Measurements from ENCODE around the gene PFKFB3.
A peak's percentile ranks its signal among the peaks of the same experiment; 100 is the strongest.

Gene PFKFB3

DNA sequence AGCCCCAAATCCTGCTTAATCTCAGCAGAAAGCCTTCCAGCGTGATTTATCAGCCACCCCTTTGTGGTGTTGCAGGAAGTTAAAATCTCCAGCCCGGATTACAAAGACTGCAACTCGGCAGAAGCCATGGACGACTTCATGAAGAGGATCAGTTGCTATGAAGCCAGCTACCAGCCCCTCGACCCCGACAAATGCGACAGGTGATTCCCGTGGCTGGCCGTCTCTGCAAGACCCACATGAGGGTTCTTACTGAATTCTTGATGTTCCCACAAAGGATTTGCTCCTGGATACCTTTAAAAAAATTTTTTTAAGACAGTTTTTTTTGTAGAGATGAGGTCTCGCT, 16.7 kb downstream of the PFKFB3 start:
- TF ChIP-seq, protein P1, sequence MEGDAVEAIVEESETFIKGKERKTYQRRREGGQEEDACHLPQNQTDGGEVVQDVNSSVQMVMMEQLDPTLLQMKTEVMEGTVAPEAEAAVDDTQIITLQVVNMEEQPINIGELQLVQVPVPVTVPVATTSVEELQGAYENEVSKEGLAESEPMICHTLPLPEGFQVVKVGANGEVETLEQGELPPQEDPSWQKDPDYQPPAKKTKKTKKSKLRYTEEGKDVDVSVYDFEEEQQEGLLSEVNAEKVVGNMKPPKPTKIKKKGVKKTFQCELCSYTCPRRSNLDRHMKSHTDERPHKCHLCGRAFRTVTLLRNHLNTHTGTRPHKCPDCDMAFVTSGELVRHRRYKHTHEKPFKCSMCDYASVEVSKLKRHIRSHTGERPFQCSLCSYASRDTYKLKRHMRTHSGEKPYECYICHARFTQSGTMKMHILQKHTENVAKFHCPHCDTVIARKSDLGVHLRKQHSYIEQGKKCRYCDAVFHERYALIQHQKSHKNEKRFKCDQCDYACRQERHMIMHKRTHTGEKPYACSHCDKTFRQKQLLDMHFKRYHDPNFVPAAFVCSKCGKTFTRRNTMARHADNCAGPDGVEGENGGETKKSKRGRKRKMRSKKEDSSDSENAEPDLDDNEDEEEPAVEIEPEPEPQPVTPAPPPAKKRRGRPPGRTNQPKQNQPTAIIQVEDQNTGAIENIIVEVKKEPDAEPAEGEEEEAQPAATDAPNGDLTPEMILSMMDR (conservative IDR thresholded peaks at IDR 0.05; ENCODE audit: low read depth, low read length), result no peak
- no peak overlapping the region for H3K4me3 ChIP-seq (ENCODE audit: low read depth, low read length)
- no peak for DNase-seq (ENCODE audit: low read depth)

DNA sequence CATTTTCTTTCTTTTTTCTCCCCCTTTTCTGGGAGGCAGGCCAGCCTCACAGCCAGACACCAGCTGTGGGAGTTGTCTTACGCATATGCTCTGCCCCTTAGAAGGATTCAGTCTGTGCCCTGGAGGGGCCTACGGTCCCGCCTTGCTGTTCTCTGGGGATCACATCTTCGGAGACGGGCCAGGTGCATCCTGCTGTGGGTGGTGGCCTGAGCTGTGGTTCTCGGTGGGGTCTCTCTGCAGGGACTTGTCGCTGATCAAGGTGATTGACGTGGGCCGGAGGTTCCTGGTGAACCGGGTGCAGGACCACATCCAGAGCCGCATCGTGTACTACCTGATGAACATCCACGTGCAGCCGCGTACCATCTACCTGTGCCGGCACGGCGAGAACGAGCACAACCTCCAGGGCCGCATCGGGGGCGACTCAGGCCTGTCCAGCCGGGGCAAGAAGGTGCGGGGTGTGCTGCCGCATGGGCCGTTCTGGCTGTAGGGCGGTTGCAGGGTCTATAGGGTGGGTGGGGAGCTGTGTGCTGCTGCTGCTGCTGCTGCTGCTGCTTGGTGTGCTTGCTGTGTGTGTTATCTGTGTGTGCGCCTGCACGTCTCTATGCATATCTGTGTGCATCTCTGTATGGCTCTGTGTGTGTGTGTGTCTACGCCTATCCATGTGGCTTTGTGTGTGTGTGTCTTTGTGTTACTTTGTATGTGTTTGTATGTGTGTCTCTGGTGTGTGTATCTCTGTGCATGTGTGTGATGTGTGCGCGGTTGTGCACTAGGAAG, 17.9 kb downstream of the PFKFB3 start:
- TF ChIP-seq, protein P1 (conservative IDR thresholded peaks at IDR 0.05; ENCODE audit: low read depth, low read length), result no peak
- DNase-seq (ENCODE audit: low read depth), result peak; percentile 42
- H3K4me3 ChIP-seq (ENCODE audit: low read depth, low read length), result no peak overlapping the region

DNA sequence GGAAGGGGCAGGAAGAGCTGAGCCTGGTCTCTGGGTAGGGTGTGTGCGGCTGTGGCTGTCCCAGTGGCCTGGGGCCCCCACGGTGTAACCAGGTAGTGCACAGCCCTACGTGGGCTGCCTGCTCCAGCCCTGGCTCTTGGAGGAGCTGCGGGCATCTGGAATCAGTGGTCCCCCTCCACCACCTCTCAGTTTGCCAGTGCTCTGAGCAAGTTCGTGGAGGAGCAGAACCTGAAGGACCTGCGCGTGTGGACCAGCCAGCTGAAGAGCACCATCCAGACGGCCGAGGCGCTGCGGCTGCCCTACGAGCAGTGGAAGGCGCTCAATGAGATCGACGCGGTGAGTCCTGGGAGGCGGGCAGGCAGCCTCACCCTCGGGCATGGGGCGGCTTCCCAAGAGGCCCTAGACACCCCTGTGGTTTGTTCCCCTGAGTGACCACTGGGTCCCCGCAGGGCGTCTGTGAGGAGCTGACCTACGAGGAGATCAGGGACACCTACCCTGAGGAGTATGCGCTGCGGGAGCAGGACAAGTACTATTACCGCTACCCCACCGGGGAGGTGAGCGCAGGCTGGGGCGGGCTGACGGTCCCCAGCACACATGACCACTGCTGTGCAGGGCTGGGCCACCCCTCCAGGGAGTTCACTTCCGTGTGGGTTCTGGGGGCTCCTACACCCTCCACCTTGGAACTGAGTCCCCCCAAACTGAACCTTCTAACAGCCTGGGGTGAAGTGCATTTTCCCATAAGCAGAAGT, 18.6 kb downstream of the PFKFB3 start:
- TF ChIP-seq, protein P1 (conservative IDR thresholded peaks at IDR 0.05; ENCODE audit: low read depth, low read length), result no peak
- no peak overlapping the region for H3K4me3 ChIP-seq (ENCODE audit: low read depth, low read length)
- DNase-seq (ENCODE audit: low read depth), result no peak

DNA sequence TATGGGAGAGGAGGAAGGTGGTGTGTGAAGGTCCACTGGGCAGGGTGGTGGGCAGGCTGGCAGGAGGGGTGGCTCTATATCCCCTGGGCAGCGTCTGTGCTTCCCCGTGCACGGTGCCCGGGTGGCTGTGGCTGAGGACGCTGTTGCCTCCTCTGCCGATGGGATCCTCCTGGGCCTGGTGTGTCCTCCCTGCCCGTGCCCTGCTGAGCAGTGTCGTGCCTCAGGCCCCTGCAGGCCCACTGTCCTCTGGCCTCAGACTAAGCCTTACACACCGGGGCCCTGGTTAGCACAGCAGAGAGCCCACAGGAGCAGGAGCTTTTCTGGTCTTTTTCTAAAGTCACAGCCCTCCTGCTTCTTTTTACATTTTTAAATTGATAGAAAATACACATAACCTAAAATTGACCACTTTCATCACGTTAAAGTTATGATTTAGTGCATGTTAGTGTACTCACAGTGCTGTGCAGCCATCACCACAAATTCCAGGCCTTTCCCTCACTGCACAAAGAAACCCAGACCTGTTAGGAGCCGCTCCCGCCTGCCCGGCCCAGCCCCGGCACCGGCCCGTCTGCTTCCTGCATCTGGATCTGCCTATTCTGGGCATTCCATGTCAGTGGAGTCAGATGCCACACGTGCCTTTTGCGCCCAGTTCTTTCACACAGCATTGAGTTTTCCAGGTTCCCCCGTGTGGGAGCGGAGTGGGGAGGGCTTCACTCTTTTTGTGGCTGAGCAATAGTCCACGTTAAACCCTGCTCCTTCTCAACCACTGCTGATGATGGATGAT, 19.4 kb downstream of the PFKFB3 start:
- TF ChIP-seq, protein P1 (conservative IDR thresholded peaks at IDR 0.05; ENCODE audit: low read depth, low read length), result no peak
- no peak overlapping the region for H3K4me3 ChIP-seq (ENCODE audit: low read depth, low read length)
- no peak for DNase-seq (ENCODE audit: low read depth)

DNA sequence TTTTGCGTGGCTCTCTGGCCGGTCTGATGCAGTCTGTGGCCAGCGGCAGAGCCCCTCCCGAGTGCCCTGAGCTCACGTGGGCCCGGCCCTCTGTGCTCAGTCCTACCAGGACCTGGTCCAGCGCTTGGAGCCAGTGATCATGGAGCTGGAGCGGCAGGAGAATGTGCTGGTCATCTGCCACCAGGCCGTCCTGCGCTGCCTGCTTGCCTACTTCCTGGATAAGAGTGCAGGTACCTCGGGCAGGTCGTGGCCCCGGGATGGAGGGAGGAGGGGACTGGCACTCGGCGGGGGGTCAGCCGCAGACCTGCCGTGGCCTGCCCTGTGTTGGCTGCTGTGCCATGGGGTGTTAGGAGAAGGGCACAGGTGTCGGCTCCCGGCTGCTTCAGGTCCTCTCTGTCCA, 20.0 kb downstream of the PFKFB3 start:
- H3K4me3 ChIP-seq (ENCODE audit: low read depth, low read length), result no peak overlapping the region
- no peak for DNase-seq (ENCODE audit: low read depth)
- TF ChIP-seq, protein P1 (conservative IDR thresholded peaks at IDR 0.05; ENCODE audit: low read depth, low read length), result no peak

DNA sequence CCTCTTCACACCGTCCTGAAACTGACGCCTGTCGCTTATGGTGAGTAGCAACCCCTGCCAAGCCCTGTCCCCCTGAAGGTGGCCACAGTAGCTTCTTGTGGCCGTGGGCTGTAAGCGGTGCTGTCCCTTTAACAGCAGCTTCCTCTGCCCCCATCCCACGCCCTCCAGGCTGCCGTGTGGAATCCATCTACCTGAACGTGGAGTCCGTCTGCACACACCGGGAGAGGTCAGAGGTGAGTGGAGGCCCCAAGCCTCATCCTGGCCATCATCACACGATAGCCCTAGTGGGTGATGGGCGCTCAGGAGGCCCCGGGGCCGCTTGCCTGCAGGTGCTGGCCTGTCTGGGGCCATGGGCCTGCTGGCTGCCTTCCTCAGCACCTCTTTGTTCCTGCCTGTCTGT, 21.2 kb downstream of the PFKFB3 start:
- TF ChIP-seq, protein P1 (conservative IDR thresholded peaks at IDR 0.05; ENCODE audit: low read depth, low read length), result no peak
- DNase-seq (ENCODE audit: low read depth), result no peak
- no peak overlapping the region for H3K4me3 ChIP-seq (ENCODE audit: low read depth, low read length)

Data from choroid plexus epithelial cell (primary cell).